Muscle layer of colon (tissue), 2 donors: Measurements from ENCODE around the gene LRP2.

Source experiments
- H3K27ac ChIP-seq: one replicate; pipeline ENCODE4 v1.7.0; 2013; ENCODE audit warnings: low read depth, mild to moderate bottlenecking, low read length, moderate library complexity
- H3K27me3 ChIP-seq, 2 donors: one replicate each; pipeline ENCODE4 v1.7.0; 2013; ENCODE audit warnings: low read length in 2 of 2, mild to moderate bottlenecking in 2 of 2; ENCODE audit not compliant: insufficient read depth in 2 of 2, control insufficient read depth in 1 of 2
- H3K36me3 ChIP-seq: one replicate; pipeline ENCODE4 v1.7.0; 2013; ENCODE audit warnings: mild to moderate bottlenecking, low read length; ENCODE audit not compliant: insufficient read depth
- H3K4me1 ChIP-seq: one replicate; pipeline ENCODE4 v1.7.0; 2013; ENCODE audit warnings: mild to moderate bottlenecking, low read length; ENCODE audit not compliant: insufficient read depth
- H3K4me3 ChIP-seq, 2 donors: one replicate each; pipeline ENCODE4 v1.7.0; 2013; ENCODE audit warnings: low read length in 2 of 2, low read depth in 1 of 2, mild to moderate bottlenecking in 1 of 2, moderate library complexity in 1 of 2
- H3K9ac ChIP-seq: one replicate; pipeline ENCODE4 v1.7.0; 2013; ENCODE audit warnings: low read length
- H3K9me3 ChIP-seq: one replicate; pipeline ENCODE4 v1.7.0; 2013; ENCODE audit warnings: mild to moderate bottlenecking, low read length
- donor health status: abdominal sarcoma.
- donor health status: Adenocarcinoma of cecum.

Gene LRP2

DNA sequence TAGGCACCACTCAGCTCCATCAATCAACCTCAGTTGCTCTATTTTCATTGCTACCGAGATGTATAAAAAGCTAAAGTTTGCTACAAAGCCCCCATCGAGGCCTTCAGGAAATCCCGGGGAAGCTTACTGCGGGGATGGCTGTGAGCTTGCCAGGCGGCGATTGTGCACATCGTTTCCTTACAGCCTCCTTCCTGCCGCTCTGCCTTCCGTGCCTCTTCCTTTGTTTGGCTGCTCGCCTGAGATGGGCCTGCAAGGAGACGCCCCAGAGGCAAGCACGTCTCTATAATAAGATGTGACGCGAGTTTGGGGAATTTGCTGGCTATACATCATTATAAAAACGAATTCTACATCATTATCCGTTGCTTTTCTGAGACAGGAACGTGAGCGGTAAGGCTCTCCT lies 251.4 kb downstream of the LRP2 start:
- Histone ChIP-seq H3K9ac (no peak overlapping the region), H3K9me3 (no peaks in the 10 kb centered on the region), H3K27me3 (no peaks in the 10 kb centered on the region), H3K36me3 (no peaks in the 10 kb centered on the region), H3K4me3 (no peak overlapping the region), H3K4me1 (no peaks in the 10 kb centered on the region), H3K27ac (no peak overlapping the region)

DNA sequence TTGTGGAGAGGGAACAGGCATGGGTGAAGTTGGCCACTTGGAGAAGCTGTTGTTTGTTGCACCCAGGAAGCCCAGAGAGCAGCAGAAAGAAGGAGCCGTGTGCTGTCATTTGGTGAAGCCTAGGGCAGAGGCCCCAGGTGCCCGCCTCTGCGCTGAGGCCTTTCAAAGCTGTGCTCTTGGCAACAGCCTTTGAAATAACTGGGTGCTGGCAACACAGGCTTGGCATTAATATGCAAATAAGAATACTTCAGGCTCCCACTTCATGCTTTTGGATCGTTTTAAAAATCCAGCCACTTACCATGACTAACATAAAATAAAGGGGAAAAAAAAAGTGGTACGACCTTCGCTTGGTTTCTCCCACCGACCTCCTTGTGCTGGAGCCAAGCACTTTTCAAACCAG lies 251.9 kb downstream of the LRP2 start:
- Histone ChIP-seq H3K4me3 (no peak overlapping the region), H3K36me3 (no peaks in the 10 kb centered on the region)

DNA sequence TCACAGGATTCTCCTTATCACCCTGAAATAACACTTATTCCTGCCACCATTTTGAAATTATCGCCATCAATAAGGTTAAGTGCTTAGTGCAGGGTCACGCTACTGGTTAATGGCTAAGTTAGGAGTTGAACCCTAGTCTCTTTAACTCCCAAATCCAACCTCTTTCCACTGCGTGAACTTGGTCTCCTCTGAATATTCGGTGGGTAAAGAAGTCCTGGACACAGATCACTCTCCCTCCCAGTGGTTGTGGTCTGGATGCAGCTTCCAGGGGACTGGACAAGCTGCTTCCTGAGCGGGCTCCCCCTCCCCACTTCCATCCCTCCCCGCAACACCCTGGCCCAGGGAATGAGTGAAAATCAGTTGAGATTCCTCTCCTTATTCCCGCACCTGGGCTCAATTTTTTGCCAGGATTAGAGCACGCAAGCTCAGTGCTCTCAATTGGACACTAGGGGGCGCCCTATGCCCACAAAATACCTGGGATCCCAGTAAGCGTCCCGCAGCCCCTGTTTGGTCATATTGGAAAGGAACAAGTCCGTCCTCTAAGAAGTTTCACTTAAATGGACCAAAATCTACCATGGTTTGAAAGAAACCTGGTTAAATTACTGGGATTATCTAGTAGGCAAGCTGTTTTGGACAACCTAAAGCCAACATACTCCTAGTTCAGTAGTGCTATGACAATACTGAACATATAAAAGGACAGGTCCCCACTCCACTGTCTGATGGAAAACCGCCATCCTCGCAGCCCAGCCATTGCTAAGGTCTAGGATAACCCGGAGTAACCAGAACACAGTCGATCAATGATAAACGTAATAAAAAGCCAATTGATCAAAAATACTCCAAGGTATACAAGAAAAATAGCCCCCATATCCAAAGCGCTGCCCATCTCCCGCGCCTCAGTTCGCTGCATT lies 252.6 kb downstream of the LRP2 start:
- Histone ChIP-seq H3K4me1 (no peaks in the 10 kb centered on the region), H3K27me3 (no peaks in the 10 kb centered on the region), H3K27ac (no peak overlapping the region), H3K9ac (no peak overlapping the region), H3K9me3 (no peaks in the 10 kb centered on the region), H3K36me3 (no peaks in the 10 kb centered on the region), H3K4me3 (no peak overlapping the region)

More for the DNA sequence above, 251.9 kb downstream of the LRP2 start:
- Histone ChIP-seq H3K9ac (no peak overlapping the region), H3K9me3 (no peaks in the 10 kb centered on the region), H3K4me1 (no peaks in the 10 kb centered on the region), H3K27ac (no peak overlapping the region), H3K27me3 (no peaks in the 10 kb centered on the region)

DNA sequence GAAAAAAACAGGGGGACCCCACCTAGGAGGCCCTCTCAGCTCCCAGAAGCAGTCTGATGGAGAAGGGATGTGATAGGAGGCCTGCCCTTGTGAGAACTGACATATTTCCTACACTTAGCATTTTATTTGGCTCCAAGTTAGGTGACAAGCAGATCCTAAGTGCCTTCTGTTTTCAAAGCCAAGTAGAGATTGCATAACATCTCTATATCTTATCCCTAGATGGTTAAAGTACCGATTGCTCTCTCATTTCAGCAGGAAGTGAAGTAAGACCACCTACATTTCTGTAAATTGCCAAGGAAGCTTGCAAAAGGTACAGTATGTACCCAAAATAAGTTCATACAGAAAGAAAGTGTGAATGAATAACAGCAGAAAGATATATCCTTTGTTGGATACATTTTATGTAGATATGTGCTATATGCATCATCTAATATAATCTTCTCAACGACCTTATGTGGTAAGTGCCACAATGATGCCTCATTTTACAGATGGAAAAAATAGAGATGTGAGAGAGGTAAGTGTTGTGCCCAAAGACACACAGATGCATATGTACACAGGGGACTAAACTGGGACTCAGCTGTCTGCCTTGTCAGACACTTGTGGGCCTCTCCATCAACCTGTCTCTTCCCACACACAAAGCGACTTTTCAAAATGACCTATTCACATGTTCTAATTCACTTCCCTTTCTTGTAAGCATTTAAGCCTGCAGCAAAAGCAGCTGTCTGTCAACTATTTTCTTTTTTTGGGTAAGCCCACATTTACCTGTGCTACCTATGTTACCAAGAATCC lies 254.0 kb downstream of the LRP2 start:
- Histone ChIP-seq H3K36me3 (no peaks in the 10 kb centered on the region), H3K27me3 (no peaks in the 10 kb centered on the region), H3K27ac (no peak overlapping the region), H3K9ac (no peak overlapping the region), H3K9me3 (no peaks in the 10 kb centered on the region), H3K4me1 (no peaks in the 10 kb centered on the region), H3K4me3 (no peak overlapping the region)

DNA sequence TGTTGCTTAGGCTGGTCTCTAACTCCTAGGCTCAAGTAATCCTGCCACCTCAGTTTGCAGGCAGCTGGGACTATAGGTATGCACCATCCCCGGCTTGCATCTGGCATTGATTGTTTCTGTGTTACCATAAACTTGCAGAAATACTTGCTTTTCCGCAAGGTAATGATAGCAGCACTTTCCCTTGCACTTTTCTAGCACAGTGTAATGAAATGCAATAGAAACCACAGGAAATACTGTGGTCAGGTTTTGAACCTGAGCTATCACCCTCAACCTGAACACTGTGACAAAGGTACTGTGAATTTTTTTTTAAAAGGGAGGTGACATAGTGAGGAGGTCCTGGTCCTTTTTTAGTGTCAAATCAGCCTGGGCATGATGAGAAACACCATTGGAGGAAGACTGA lies 254.7 kb downstream of the LRP2 start:
- H3K36me3 ChIP-seq = no peaks in the 10 kb centered on the region
- no peaks in the 10 kb centered on the region for H3K9me3 ChIP-seq
- no peak overlapping the region for H3K27ac ChIP-seq
- H3K27me3 ChIP-seq = no peaks in the 10 kb centered on the region
- no peak overlapping the region for H3K4me3 ChIP-seq
- H3K4me1 ChIP-seq = no peaks in the 10 kb centered on the region
- no peak overlapping the region for H3K9ac ChIP-seq

DNA sequence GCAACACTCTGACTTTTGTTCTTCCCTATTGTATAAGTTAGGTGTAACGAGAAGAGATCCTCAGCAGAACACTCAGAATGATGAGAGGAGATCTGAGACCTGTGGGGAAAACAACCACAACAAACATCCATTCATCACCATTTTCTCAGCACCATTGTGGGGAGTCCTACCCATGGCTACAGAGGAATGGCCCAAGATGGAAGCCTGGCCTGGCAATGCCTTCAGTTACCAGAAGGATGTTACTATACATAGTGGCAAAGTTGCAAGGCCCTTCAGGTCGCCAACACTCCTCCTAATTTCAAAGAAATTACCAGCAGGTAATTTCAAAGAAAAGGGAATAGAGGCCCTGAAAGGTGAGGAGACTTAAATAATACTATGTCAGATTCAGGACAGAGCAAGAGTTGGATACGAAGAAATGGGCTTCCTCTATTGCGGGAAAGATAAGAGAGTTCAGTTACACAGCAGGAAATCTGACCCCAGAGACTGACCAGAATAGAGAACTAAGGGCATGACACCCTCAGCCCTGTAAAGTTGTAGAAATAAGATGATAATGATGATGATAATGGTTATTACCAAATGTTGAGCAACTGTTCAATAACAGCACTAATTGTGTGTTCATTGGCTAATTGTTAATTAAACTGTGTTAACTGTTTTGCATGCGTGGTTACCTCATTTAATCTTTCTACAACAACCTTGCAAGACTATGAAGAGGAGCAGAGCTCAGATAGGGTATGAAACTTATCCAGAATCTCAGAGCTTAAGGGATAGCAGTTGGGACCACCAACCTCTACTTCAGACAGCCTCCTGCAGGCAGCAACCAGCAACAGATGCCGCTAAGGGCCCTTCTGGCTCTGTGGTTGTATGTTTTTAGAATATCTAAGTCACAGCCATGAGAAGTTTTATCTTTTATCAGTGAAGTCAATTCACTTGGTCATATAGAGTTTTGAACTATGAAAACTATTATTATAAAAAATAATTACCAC lies 255.5 kb downstream of the LRP2 start:
- Histone ChIP-seq H3K9me3 (no peaks in the 10 kb centered on the region), H3K27ac (no peak overlapping the region), H3K27me3 (no peaks in the 10 kb centered on the region), H3K4me1 (no peaks in the 10 kb centered on the region), H3K9ac (no peak overlapping the region), H3K4me3 (no peak overlapping the region), H3K36me3 (no peaks in the 10 kb centered on the region)

DNA sequence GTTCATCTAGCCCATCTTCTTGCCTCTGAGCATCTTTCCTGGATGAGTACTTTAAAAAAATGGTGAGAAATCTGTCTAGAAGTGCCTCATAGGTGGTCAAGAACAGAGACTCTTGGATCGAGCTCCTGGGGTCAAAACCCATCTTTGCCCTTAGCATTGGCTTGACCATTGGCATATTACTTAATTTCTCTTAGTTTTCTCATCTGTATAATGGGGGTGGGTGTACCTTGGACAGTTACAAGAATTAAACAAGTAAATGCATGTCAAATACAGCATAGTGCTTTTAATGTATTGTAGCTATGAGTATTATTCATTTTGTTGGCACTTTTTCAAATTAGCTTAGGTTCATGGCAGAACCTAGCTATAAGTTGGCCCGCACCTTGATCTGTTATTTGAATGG lies 256.2 kb downstream of the LRP2 start:
- no peaks in the 10 kb centered on the region for H3K9me3 ChIP-seq
- no peaks in the 10 kb centered on the region for H3K27me3 ChIP-seq
- H3K9ac ChIP-seq = no peak overlapping the region
- no peak overlapping the region for H3K4me3 ChIP-seq
- no peaks in the 10 kb centered on the region for H3K36me3 ChIP-seq
- no peaks in the 10 kb centered on the region for H3K4me1 ChIP-seq
- H3K27ac ChIP-seq = no peak overlapping the region

DNA sequence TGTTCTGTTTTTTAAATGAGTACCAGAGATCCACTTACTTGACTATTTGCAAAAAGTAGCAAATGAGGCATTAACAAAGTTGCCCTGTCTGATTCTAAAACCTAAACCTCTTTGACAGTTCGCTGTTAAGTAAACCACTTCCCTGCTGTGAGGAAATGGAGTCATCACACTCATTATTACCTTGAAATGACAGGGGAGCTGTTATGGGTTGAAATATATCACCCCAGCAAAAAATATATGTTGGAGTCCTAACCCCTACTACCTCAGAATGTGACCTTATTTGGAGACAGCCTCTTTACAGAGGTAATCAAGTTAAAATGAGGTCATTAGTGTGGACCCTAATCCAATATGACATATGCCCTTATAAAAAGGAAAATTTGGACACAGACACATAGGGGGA lies 256.9 kb downstream of the LRP2 start:
- H3K36me3 ChIP-seq = no peaks in the 10 kb centered on the region
- no peaks in the 10 kb centered on the region for H3K9me3 ChIP-seq
- no peaks in the 10 kb centered on the region for H3K27me3 ChIP-seq
- H3K4me1 ChIP-seq = no peaks in the 10 kb centered on the region
- no peak overlapping the region for H3K4me3 ChIP-seq
- no peak overlapping the region for H3K27ac ChIP-seq
- no peak overlapping the region for H3K9ac ChIP-seq

DNA sequence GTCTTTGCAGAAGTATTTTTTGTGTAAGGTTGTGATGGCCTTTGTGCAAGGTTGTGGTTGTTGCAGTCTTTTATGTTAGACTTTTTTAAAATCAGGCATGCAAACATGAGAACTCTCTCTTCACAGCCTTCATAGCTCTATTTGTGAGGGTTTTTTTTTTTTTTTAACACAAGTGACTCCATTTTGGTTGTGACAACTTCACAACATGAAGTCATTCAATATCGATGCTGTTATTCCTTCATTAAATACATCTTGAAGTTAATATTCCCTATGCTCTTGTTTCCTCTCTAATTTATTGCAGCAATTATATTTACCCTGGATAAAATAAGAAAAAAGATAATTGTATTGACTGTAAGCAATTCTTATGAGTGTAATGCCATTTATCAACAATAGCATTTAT lies 257.5 kb downstream of the LRP2 start:
- Histone ChIP-seq H3K36me3 (no peaks in the 10 kb centered on the region), H3K9ac (no peak overlapping the region), H3K9me3 (no peaks in the 10 kb centered on the region), H3K4me3 (no peak overlapping the region), H3K27ac (no peak overlapping the region), H3K4me1 (no peaks in the 10 kb centered on the region), H3K27me3 (no peaks in the 10 kb centered on the region)

DNA sequence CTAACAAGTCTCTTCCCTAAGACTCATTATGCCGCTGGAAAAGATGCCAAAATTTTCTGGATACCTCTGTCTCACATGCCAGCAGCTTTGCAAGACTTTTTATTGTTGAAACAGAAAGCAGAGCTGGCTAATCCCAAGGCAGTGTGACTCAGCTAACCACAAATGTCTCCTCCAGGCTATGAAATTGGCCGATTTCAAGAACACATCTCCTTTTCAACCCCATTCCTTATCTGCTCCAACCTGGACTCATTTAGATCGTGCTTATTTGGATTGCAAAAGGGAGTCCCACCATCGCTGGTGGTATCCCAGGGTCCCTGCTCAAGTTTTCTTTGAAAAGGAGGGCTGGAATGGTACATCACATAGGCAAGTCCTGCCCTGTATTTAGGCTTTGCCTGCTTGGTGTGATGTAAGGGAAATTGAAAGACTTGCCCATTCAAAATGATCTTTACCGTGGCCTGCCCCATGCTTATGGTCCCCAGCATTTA lies 266.7 kb downstream of the LRP2 start:
- H3K9me3 ChIP-seq = no peaks in the 10 kb centered on the region
- H3K9ac ChIP-seq = no peak overlapping the region
- H3K36me3 ChIP-seq = no peaks in the 10 kb centered on the region
- no peak overlapping the region for H3K27ac ChIP-seq
- H3K27me3 ChIP-seq = no peaks in the 10 kb centered on the region
- no peak overlapping the region for H3K4me3 ChIP-seq
- H3K4me1 ChIP-seq = peaks cover 5% of the 10 kb centered on the region

DNA sequence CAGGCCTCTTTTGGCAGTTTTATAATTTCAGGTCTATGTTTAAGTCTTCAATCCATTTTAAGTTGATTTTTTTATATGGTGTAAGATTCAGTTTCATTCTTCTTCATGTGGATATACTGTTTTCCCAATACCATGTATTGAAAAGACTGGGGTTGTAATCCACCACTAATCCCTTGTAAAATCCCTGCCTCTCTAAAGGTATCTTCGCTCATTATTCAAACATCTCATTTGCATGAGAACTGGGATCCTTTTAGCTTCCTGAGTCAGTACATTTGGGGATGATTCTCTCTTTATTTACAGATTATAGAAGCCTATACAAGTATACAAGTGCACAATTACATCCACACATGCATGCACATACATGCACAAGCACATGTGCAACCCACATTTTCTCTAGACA lies 267.7 kb downstream of the LRP2 start:
- no peak overlapping the region for H3K27ac ChIP-seq
- H3K27me3 ChIP-seq = no peaks in the 10 kb centered on the region

More for the DNA sequence above, 267.7 kb downstream of the LRP2 start:
- H3K9me3 ChIP-seq = no peaks in the 10 kb centered on the region
- no peak overlapping the region for H3K4me3 ChIP-seq
- peaks cover 5% of the 10 kb centered on the region for H3K4me1 ChIP-seq
- H3K9ac ChIP-seq = no peak overlapping the region
- H3K36me3 ChIP-seq = no peaks in the 10 kb centered on the region
